CD4-positive, alpha-beta T cell (primary cell): ENCODE results near the gene SDK2. TPM values are rescaled to one million over a fixed set of nuclear protein-coding genes. Genes with fewer than 3 reads are reported as not detected.

Experiments used
- ATAC-seq: fragments of 200-7000 bp; cut with Tn5 transposase; one replicate; pipeline ENCODE4 v1.10.0; 2022; ENCODE audit warnings: mild to moderate bottlenecking; ENCODE audit not compliant: poor library complexity
- CTCF ChIA-PET: fragments of 350-600 bp; sonication (Branson Sonifier 250); formaldehyde crosslinking; loops from one replicate; lab custom pipeline; 2021; ENCODE audit warnings: antibody characterized with exemption, inconsistent platforms; lab: Charles Lee
- POLR2A ChIA-PET: fragments of 350-600 bp; sonication (Branson Sonifier 250); formaldehyde crosslinking; loops from one replicate; lab custom pipeline; 2021; ENCODE audit warnings: antibody characterized with exemption, inconsistent platforms; lab: Charles Lee
- DNase-seq, 14 experiments: peaks; one replicate each; pipeline ENCODE4 v3.0.0-alpha.2; 2013 to 2020; ENCODE audit warnings: mixed read lengths in 2 of 14
- H3K27ac ChIP-seq, 2 donors: one replicate each; pipeline versions ENCODE4 v1.5.1 to v1.7.0; 2013; ENCODE audit warnings: low read length in 2 of 2, low read depth in 1 of 2, mild to moderate bottlenecking in 1 of 2
- H3K27me3 ChIP-seq, 2 experiments: 1 replicate in 1 of 2; 2 replicates in 1 of 2; pipeline versions ENCODE4 v1.6.1 to v1.7.0; 2013; ENCODE audit warnings: low read length in 2 of 2, control low read depth in 1 of 2, mild to moderate bottlenecking in 1 of 2, moderate library complexity in 1 of 2; ENCODE audit not compliant: insufficient read depth in 2 of 2, control insufficient read depth in 1 of 2
- H3K36me3 ChIP-seq: one replicate; pipeline ENCODE4 v1.6.1; 2013; ENCODE audit warnings: low read length, control low read depth; ENCODE audit not compliant: insufficient read depth
- H3K4me1 ChIP-seq: one replicate; pipeline ENCODE4 v1.6.1; 2013; ENCODE audit warnings: low read length, control low read depth; ENCODE audit not compliant: insufficient read depth
- H3K4me3 ChIP-seq: one replicate; pipeline ENCODE4 v1.5.1; 2013; ENCODE audit warnings: mild to moderate bottlenecking, low read length, moderate library complexity
- H3K9me3 ChIP-seq, 2 experiments: 1 replicate in 1 of 2; 2 replicates in 1 of 2; pipeline versions ENCODE4 v1.6.1 to v1.7.0; 2013; ENCODE audit warnings: low read length in 2 of 2, mild to moderate bottlenecking in 2 of 2, control low read depth in 1 of 2, moderate library complexity in 1 of 2; ENCODE audit not compliant: control insufficient read depth in 1 of 2, insufficient read depth in 1 of 2
- H3K27ac Mint-ChIP-seq: one replicate; pipeline ENCODE4 v1.8.0; 2020; ENCODE audit warnings: mixed read lengths
- H3K27me3 Mint-ChIP-seq: one replicate; pipeline ENCODE4 v1.8.0; 2021; ENCODE audit warnings: mixed read lengths
- H3K36me3 Mint-ChIP-seq: one replicate; pipeline ENCODE4 v1.8.0; 2021; ENCODE audit warnings: low read depth, mixed read lengths
- H3K4me1 Mint-ChIP-seq: one replicate; pipeline ENCODE4 v1.8.0; 2021; ENCODE audit warnings: low read depth, mixed read lengths
- H3K4me3 Mint-ChIP-seq: one replicate; pipeline ENCODE4 v1.8.0; 2020; ENCODE audit warnings: mild to moderate bottlenecking, mixed read lengths
- H3K9me3 Mint-ChIP-seq: one replicate; pipeline ENCODE4 v1.8.0; 2020; ENCODE audit warnings: mixed read lengths
- intact Hi-C, 2 experiments: fragments of 100-400 bp; cut with DNase I in 1 of 2; cut with micrococcal nuclease in 1 of 2; formaldehyde crosslinking; loops; one replicate each; pipeline versions ENCODE4 v1.15.1 to v1.9.0; 2023 to 2025; cut with DNase I, micrococcal nuclease
- total RNA-seq, 174 experiments: library from RNA in 2 of 174; stranded (reverse) in 2 of 174; gene quantifications; one replicate each; pipeline ENCODE4 v1.2.3 and lab custom pipeline; 2021 to 2026
- TF ChIP-seq, protein P1 (sequence below): fragments of 200-600 bp; IDR thresholded peaks from one replicate; pipeline ENCODE4 v1.8.0; 2022; ENCODE audit warnings: antibody characterized with exemption, mild to moderate bottlenecking

SDK2 gene
- total RNA-seq, 2 experiments from 2014 or later = 8.1 to 8.2 TPM

DNA sequence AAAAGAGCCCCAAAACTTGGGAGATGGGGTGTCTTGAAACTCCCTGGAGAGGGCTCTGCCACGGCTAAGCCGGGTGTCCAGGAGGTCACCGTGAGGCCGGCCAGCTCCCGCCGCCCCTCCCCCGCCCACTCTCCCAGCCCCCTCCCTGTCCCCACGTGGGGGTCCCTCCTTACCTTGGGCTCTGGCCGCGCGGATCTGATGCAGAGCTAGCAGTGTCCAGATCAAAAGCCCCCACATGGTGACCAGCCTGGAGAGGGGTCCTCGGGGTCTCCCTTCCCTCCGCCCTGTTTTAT, 447 bp downstream of the SDK2 start:
- CTCF ChIA-PET = no interaction called here
- peak overlapping the region; percentile 91 for H3K4me3 Mint-ChIP-seq
- no peak overlapping the region for H3K27ac ChIP-seq
- DNase-seq (no peak), ATAC-seq (no peak)
- H3K36me3 ChIP-seq = no peaks in the 10 kb centered on the region
- no peaks in the 10 kb centered on the region for H3K9me3 ChIP-seq
- H3K4me3 ChIP-seq = peak overlapping the region; percentile 63
- H3K27ac Mint-ChIP-seq = no peak overlapping the region
- H3K27me3 Mint-ChIP-seq = peaks cover 7% of the 10 kb centered on the region
- H3K4me1 Mint-ChIP-seq = peaks cover 22% of the 10 kb centered on the region
- POLR2A ChIA-PET = interaction anchor here (1.6 to 3.4 kb wide), 2 partner anchors 52 to 58 kb away, joined by 3 to 25 read pairs; no protein-coding TSS in a partner anchor
- intact Hi-C loops = loop anchor here (2.0 to 10.0 kb wide), 4 partner anchors 51 to 531 kb away; no protein-coding TSS in a partner anchor
- no peaks in the 10 kb centered on the region for H3K9me3 Mint-ChIP-seq
- peaks cover 29% of the 10 kb centered on the region for H3K4me1 ChIP-seq
- H3K27me3 ChIP-seq = peaks cover 13 to 32% of the 10 kb centered on the region in 2 experiments
- no peaks in the 10 kb centered on the region for H3K36me3 Mint-ChIP-seq
- TF ChIP-seq, protein P1, sequence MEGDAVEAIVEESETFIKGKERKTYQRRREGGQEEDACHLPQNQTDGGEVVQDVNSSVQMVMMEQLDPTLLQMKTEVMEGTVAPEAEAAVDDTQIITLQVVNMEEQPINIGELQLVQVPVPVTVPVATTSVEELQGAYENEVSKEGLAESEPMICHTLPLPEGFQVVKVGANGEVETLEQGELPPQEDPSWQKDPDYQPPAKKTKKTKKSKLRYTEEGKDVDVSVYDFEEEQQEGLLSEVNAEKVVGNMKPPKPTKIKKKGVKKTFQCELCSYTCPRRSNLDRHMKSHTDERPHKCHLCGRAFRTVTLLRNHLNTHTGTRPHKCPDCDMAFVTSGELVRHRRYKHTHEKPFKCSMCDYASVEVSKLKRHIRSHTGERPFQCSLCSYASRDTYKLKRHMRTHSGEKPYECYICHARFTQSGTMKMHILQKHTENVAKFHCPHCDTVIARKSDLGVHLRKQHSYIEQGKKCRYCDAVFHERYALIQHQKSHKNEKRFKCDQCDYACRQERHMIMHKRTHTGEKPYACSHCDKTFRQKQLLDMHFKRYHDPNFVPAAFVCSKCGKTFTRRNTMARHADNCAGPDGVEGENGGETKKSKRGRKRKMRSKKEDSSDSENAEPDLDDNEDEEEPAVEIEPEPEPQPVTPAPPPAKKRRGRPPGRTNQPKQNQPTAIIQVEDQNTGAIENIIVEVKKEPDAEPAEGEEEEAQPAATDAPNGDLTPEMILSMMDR = no peak

DNA sequence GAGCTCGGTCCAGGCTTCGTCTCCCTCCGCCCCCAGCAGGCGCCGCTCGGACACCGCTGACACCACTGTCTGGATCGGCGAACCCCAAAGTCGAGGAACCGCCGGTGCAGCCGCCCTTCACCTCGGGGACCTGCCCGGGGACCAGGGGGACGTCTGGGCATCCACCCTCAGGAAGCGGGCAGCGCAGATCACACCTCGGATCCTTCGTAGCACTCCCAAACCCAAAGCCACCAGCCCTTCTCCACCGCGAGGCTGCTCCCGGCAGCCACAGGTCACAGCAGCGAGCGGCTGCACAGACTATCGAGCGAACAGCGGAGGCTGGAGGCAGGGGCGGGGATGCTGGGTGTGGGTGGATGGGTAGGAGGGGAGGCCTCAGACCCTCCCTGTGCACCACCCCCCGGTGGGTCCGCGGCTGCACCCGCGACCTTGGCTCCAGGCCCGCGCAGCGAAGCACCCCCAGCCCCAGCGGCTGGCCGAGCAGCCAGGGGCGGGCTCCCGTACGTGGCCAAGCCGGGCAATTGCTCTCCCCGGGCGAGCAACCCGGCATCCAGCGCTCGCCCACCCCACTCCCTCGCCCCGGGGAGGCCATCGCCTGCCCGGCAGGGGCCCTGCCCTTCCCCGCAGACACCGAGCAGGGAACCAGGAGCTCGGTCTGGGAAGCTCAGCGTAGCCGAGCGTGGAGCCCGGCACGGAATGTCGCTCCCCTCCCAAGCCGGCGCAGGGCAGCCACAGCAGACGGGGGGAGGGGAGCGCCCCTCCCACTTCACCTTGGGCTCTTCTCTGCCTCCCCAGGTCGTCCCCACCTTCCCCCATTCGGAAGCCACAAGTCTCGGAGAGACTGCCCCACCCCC, 1.0 kb downstream of the SDK2 start:
- H3K27me3 ChIP-seq = peaks cover 13 to 28% of the 10 kb centered on the region in 2 experiments
- no peaks in the 10 kb centered on the region for H3K9me3 ChIP-seq
- intact Hi-C loops = loop anchor here (2.0 to 10.0 kb wide), 3 partner anchors 50 to 532 kb away; no protein-coding TSS in a partner anchor
- POLR2A ChIA-PET = interaction anchor here (1.4 to 1.6 kb wide), 2 partner anchors 52 to 58 kb away, joined by 3 to 11 read pairs; no protein-coding TSS in a partner anchor
- H3K4me3 ChIP-seq = peak overlapping the region; percentile 63
- peaks cover 7% of the 10 kb centered on the region for H3K27me3 Mint-ChIP-seq
- ATAC-seq (peak; percentile 48), DNase-seq (peak in 8 of 14 experiments; percentile 15 to 48 (median 36))
- no peaks in the 10 kb centered on the region for H3K36me3 ChIP-seq
- H3K27ac ChIP-seq = no peak overlapping the region
- TF ChIP-seq, protein P1 = no peak
- H3K9me3 Mint-ChIP-seq = no peaks in the 10 kb centered on the region
- H3K4me1 Mint-ChIP-seq = peaks cover 22% of the 10 kb centered on the region
- H3K36me3 Mint-ChIP-seq = no peaks in the 10 kb centered on the region
- no peak overlapping the region for H3K27ac Mint-ChIP-seq
- peaks cover 29% of the 10 kb centered on the region for H3K4me1 ChIP-seq
- peak overlapping the region; percentile 83 for H3K4me3 Mint-ChIP-seq
- CTCF ChIA-PET = no interaction called here

DNA sequence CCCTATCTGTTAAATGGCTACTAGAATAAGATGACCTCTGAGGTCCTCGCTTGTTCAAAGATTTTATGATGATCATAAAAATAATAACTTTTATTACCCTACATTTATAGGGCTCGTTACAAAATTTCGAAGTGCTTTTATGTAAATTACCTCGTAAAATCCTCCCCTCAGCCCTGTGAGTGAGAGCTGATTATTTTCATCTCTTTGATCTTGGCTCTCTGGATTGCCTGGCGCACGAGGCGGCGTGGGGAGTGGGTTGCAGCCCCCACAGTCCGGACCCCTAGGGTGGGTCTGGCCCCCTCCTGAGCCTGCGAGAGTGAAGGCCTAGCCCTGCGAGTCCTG, 1.6 kb downstream of the SDK2 start:
- ChIA-PET POLR2A (interaction anchor here (1.4 to 1.6 kb wide), 2 partner anchors 51 to 57 kb away, joined by 3 to 11 read pairs; no protein-coding TSS in a partner anchor), CTCF (no interaction called here)
- Mint-ChIP-seq H3K27me3 (peaks cover 3% of the 10 kb centered on the region), H3K4me3 (peak overlapping the region; percentile 80), H3K9me3 (no peaks in the 10 kb centered on the region), H3K27ac (no peak overlapping the region), H3K4me1 (peaks cover 22% of the 10 kb centered on the region), H3K36me3 (no peaks in the 10 kb centered on the region)
- H3K4me1 ChIP-seq = peaks cover 29% of the 10 kb centered on the region
- peaks cover 11 to 28% of the 10 kb centered on the region in 2 experiments for H3K27me3 ChIP-seq
- DNase-seq (no peak), ATAC-seq (peak; percentile 6)
- H3K4me3 ChIP-seq = peak overlapping the region; percentile 63
- intact Hi-C loops = loop anchor here (2.0 to 10.0 kb wide), 3 partner anchors 50 to 532 kb away; no protein-coding TSS in a partner anchor
- no peaks in the 10 kb centered on the region for H3K9me3 ChIP-seq
- no peaks in the 10 kb centered on the region for H3K36me3 ChIP-seq
- TF ChIP-seq, protein P1 = no peak
- H3K27ac ChIP-seq = no peak overlapping the region
